ENCODE data around the gene INSIG1.

GRCh38 chr7:155340721-155341120 is 43.0 kb downstream of the INSIG1 start:
- TF ChIP-seq CTCF (IDR thresholded peaks at IDR 0.05) = no peak
- no peak for TF ChIP-seq POLR2AphosphoS5 (IDR thresholded peaks at IDR 0.05)
- TF ChIP-seq POLR2A (IDR thresholded peaks at IDR 0.05) = no peak
- TF ChIP-seq EP300 (IDR thresholded peaks at IDR 0.05; ENCODE audit: low read depth) = no peak

All from transverse colon (tissue), 4 donors.